ELR (cell line): ENCODE data around the gene ZHX3.
A peak's percentile ranks its signal among the peaks of the same experiment; 100 is the strongest.
"Not testable (repeated sequence)": the region's sequence is repeated elsewhere in the genome, so short reads cannot be mapped to it uniquely, and the experiment has no call there.

Experiments used
- DNase-seq: peaks from one replicate; pipeline ENCODE4 v3.0.0-alpha.2; 2015; ENCODE audit warnings: low read depth

Gene ZHX3

DNA sequence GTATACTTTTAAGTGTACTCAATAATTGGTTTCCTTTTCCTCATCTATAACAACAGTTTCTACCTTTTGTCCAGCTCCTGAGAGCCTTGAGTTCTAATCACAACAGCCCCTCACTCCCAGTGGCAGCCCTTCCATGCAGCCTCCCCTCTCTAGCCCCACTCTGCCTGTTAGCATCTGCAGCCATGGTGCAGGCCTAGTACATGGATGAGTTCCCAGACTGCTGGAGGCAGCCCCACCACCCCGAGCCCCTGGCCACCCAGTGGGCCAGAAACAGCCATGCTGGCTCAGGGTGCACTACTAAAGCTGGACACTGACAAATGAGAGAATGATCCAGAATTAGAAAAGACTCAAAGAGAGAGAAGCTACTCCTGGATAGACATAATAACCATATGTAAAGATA is 13.4 kb upstream of the ZHX3 start:
- no peak for DNase-seq

DNA sequence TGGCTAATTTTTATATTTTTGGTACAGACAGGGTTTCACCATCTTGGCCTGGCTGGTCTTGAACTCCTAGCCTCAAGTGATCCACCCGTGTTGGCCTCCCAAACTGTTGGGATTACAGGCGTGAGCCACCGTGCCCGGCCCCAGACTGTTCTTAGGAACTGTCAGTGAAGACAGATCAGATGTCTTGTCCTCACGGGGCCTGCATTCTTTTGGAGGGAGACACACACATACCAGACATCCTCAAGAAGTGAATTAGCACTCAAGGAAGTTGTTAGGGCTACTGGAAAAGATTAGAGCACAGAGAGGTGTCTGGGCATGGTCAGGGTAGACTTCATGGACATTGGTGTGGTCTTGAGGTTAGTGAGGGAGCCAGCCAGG is 12.8 kb upstream of the ZHX3 start:
- DNase-seq = peak; percentile 54

- peak; percentile 100 for DNase-seq
Observed at GRCh38 chr20:41329435-41330342, 12.2 kb upstream of the ZHX3 start.

DNA sequence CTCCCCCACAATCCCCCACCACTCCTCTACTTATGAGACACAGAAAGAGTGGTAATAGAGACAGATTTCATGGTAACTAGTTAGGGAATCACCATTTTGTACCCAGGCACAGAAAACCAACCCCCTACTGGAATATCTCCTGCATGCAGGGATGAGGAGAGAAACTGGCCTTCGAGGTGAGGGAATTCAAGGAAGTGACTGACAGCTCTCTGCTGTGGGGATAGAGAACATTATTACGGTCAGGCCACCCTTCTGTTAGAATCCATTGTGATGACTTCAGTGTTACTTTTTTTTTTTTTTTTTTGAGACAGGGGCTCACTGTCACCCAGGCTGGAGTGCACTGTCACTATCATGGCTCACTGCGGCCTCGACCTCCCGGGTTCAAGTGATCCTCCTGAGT is 9.6 kb upstream of the ZHX3 start:
- DNase-seq = no peak

DNA sequence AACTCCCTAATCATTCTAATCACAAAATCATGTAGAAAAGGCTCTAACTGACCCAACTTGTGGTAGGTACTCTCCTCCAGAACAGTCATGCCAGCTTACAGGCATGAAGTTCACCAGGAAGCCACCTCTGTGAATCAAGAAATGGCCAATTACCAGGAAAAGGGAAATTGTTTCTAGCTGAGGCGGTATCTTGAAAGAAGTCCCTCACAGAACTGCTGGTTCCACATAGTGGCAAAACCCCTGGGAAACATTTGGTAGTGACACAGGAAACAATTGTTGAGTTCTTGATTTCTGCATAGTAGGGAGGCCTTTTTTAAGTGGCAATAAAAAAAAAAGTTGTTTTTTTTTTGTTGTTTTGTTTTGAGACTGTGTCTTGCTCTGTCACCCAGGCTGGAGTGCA is 3.4 kb upstream of the ZHX3 start:
- DNase-seq = no peak

- DNase-seq = no peak
Observed at GRCh38 chr20:41320441-41320840, 2.9 kb upstream of the ZHX3 start.

GRCh38 chr20:41318271-41318649 is 729 bp upstream of the ZHX3 start:
- DNase-seq = no peak

DNA sequence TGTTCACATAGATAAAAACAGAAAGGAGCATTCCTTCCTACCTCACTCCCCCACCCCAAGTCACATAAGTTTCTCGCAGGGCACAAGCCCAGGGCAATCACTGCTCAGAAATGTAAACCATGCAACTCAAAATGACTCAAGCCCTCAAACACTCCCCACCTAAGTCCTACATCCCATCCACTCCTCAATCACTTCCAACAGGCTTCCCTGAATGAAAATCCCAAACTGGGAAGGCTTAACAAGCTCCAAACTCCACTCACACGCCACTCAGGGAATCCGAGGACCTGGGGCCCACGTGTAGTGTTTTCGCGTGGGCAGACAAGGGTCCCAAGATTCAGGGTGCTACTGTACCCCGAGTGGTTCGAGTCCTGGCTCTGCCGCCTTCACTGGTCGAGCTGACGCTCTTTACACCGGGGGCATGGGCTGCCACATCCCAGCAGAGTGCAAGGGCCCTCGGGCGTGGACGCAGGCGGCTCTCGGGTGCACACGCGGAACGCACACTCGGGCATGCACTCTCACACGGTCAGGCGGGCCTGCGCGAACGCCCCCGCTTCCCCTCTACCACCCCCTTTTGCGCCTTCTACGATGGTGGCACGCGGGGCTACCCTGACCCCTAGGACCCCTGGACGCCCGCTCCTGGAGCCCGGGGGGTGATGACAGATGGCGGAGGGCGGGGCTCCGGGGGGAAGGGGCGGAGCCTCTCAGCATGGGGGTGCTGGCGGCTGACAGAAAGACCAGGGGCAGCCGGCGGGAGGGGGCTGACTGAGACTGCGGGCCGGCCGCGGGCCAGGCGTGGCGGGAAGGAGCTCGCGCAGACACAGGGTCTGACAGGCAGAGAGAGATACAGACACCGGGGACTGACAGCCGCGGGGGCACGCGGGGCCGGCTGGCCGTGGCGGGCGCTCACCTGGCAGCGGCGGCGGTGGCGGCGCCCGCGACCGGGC is 657 bp downstream of the ZHX3 start:
- DNase-seq = peak; percentile 97

DNA sequence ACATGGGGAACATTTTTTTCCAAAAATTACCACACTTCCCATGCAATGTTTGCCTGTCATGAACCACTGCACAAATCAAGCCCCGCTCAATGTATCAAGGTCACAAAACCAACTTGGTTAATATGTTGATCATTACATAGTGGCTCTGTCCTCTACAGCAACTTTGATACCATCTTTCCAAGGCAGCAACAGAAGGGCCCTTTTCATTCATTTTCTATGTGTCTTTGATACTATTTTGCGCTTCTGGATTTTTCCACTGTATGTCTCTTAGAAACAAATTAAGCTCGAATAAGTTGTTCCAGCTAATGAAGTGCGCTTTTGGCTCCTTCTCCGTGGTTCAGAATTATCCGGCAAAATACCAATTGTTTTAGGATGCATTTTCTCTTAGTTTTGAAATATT is 1.5 kb downstream of the ZHX3 start:
- peak; percentile 31 for DNase-seq

DNA sequence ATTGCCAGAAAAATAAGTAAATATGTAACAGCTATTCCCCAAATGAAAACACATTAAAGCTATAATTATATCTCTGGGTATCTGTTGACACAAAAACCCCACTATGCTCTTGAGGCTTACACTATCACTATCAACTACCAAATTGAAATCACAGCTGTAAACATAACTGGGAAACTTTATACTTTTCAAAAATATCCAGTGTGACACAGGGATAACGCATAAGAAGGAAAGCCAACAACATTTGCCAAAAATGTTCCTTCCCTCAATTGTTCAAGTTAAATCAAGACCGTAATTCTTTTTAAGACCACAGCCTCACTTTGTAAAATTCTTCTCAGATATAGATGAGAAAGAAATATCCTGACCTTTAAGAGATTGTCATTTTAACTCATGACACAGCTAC is 3.1 kb downstream of the ZHX3 start:
- no peak for DNase-seq

DNA sequence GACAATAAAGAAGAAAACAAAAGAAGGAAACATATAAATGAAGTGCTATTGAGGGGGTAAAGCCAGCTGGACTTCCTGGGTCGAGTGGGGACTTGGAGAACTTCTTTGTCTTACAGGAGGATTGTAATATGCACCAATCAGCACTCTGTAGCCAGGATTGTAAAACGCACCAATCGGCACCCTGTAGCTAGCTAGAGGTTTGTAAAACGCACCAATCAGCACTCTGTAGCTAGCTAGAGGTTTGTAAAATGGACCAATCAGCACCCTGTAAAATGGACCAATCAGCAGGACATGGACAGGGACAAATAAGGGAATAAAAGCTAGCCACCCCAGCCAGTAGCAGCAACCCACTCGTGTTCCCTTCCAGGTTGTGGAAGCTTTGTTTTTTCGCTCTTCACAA is 5.5 kb downstream of the ZHX3 start:
- not testable (repeated sequence) for DNase-seq

DNA sequence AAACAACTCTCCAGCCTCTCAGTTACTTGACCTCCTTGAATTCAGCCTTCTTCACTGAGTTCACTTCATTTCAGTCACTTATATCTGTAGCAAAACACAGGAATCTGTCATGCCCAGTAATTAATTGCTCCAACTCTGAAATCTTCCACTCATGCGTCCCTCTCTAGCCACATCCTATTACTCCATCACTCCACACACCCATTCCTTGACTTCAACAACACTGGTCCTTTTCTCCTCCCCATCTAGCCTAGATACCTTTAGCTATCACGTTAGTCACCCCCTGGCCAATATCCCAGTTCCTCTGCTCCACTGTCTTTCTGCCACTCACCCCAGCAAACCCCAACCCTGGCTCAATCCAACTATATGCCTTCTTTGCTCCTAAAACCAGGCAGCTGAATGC is 7.7 kb downstream of the ZHX3 start:
- DNase-seq = peak; percentile 96

DNA sequence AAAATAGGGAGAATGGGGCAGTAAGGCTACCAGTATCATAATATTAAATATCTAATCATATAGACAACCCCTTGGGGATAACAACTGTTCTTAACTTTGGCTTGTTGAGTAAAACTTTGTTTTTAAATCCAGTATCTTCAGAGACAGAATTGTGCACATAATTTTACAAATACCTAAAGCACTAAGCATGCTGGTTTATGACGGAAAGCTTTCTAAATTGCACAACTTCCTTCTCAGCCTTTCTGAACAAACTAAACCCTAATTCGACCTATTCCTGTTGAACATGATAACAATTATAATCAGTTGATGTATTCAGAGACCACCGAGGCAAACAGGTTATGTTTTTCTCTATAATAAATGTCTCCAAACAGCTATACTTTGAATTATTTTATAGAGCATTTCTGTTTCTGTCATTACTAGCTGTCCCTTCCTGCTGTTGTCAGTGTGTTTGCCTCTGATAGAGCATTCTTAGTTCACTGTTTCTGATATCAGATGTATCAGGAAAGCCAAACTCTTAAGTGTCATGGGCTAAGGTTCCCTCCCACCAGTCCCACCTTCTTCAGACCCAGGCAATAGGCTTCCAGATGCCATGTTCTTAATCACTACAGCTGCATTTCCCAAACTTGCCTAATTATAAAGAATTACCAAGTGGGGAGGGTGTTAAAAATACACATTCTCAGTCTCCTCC is 8.7 kb downstream of the ZHX3 start:
- peak; percentile 63 for DNase-seq

GRCh38 chr20:41308290-41308711 is 9.2 kb downstream of the ZHX3 start:
- peak; percentile 93 for DNase-seq

DNA sequence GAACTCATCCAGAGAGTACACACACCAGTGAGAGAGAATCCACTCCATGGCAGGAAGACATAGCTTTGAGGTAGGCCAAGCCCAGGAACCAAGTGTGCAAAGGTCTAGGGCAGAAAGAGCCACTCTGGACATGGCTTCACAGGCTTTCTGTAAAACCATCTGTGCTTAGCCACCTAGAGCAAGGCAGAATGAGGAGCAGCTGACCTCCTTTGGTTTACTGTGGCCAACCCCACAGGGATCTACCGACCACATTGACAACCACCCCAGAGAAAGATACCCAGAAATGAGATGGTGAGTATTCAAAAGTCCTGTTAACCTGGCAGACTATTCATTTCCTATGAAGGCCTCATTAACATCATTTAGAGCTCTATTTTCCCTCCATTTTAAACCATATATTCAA is 10.5 kb downstream of the ZHX3 start:
- DNase-seq = no peak

GRCh38 chr20:41306061-41306727 is 11.3 kb downstream of the ZHX3 start:
- DNase-seq = peak; percentile 29

DNA sequence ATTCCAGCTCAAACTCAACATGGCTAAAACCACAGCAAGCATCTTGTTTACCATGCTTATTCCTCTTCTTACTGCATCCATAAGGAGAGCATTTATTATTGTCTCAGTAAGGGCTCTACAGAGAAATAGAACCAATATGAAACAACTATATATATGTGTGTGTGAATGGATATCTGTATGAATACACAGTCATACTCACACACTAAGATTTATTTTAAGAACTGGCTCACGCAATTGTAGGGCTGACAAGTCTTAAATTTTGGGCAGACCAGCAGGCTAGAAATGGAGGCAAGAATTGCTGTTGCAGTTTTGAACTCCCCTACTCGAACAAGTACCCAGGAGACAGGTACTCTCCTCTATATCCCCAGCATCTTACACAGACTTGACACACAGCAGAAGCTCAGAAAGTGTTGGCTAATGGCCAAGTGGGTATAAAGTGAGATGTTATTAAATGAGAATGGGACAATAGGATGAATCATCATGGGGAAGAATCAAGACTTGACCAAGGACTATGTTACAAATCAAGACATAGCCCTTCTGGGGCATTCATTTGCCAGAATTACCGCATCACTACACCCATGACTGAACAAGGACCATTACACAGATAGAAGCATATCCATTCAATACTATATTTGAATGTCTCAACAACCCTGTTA is 13.0 kb downstream of the ZHX3 start:
- no peak for DNase-seq

- DNase-seq = no peak
Observed at GRCh38 chr20:41304002-41304401, 13.5 kb downstream of the ZHX3 start.

GRCh38 chr20:41300886-41301285 is 16.6 kb downstream of the ZHX3 start:
- no peak for DNase-seq

DNA sequence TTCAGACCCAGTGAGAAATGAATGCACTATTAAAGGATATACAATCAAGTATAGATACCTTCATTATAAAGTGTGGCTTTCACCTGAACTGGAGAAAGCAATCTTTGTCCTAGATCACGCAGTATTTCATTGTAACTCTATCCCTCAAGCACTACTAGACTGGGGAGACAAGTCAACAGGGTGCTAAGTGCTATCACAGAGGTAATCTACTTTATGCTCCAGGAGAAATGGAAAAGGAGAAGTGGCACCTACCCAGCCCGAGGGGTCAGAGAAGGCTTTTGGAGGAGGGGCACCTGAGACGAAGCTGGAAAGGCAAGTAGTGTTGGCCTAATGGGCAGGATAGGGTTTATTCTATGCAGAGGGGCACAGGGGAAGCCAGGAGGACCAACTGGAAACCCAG is 17.1 kb downstream of the ZHX3 start:
- no peak for DNase-seq

DNA sequence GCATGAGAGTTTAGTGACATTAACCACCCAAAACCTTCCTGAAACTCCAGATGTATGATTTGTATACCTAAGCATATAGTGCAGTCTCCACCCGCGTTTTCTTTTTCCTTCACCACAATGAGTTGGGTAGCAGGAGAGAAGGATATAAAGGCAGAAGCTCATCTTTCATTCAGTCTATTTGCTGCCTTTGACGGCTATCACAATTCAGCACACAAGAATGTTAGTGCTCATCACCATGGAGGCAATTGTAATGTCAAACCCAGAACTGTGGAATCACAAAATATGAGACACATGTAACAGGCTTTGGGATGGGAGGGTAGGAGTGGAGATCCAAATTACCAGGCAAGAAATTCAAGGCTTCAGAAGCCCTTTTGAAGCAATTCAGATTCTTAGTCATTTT is 17.6 kb downstream of the ZHX3 start:
- DNase-seq = no peak
